ENCODE measurements around the gene ABHD17C.

GRCh38 chr15:80668546-80669236 lies 26.4 kb upstream of the ABHD17C start:
- TF ChIP-seq CTCF (IDR thresholded peaks at IDR 0.05) (no peak), POLR2A (IDR thresholded peaks at IDR 0.05) (no peak)

Data from vagina (tissue), 2 donors.